T-helper 9 cell (primary cell): ENCODE measurements around the gene RCOR1.
"Not testable (repeated sequence)": the region's sequence is repeated elsewhere in the genome, so short reads cannot be mapped to it uniquely, and the experiment has no call there.

Experiments used
- DNase-seq: peaks from one replicate; pipeline ENCODE4 v3.0.0-alpha.2; 2020

Gene RCOR1

GRCh38 chr14:102757646-102758045, 165.2 kb downstream of the RCOR1 start:
- DNase-seq: no peak

GRCh38 chr14:102758087-102758486, 165.6 kb downstream of the RCOR1 start:
- DNase-seq: no peak

GRCh38 chr14:102759456-102760187, 167.2 kb downstream of the RCOR1 start:
- no peak for DNase-seq

- DNase-seq: no peak
Measured at GRCh38 chr14:102760496-102761193, 168.2 kb downstream of the RCOR1 start.

GRCh38 chr14:102761206-102761605, 168.8 kb downstream of the RCOR1 start:
- DNase-seq: no peak

- DNase-seq: no peak
Measured at GRCh38 chr14:102764220-102764671, 171.8 kb downstream of the RCOR1 start.

GRCh38 chr14:102765770-102766169, 173.3 kb downstream of the RCOR1 start:
- DNase-seq: not testable (repeated sequence)

GRCh38 chr14:102768223-102769048, 176.0 kb downstream of the RCOR1 start:
- DNase-seq: no peak

DNA sequence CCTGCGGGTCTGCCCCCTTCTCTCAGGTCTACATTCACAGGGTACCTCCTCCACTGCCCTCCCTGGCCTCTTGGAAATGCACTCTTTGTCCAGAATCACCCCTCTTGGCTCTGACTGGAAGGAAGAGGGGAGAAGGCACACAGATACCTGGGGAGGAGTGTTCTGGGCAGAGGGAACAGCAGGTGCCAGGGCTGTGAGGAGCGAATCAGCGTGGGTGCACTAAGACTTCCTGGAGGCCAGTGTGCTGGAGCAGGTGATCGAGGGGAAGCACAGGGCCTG, 176.5 kb downstream of the RCOR1 start:
- DNase-seq: no peak

DNA sequence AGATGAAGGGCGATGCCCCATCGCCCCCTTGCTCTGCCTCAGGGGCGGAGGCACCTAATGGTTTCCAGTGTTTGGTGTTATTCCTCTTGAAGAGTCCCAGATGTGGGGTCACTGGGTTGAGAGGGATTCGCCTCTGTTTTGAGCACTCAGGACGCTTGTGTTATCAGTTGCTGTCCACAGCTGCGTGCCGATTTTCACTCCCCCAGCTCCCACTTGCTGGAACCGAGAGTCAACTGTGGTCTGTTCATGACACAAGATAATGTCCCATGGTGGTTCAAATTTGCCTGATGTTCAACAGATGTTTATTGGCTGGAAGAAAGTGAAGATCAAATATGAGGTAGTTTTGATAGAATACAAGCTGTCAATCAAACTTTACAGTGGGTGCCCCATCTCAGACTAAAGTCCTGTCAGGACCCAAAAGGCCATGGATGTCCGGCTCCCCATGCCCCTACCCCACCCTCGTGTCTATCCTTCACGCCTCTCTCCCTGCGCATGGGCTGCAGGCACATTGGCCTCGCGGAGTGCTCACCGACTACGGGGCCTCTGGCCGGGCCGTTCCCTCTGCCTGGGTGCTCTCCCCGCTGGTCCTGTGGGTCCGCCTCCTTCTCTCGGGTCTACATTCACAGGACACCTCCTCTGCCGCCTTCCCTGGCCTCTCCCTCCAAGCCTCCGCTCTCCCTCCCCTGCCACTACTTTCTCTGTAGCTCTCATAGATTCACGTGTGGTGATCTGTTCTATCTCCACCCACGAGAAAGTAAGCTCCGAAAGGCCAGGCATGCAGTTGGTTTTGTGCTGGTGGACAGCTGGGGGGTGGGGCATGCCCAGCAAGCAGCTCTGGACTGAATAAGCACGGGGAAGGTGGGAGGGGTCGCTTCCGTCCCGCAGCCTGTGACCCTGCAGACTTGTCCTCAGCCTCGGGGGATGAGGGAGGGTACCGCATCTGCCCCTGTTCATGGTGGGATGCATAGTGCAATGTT, 178.0 kb downstream of the RCOR1 start:
- no peak for DNase-seq

DNA sequence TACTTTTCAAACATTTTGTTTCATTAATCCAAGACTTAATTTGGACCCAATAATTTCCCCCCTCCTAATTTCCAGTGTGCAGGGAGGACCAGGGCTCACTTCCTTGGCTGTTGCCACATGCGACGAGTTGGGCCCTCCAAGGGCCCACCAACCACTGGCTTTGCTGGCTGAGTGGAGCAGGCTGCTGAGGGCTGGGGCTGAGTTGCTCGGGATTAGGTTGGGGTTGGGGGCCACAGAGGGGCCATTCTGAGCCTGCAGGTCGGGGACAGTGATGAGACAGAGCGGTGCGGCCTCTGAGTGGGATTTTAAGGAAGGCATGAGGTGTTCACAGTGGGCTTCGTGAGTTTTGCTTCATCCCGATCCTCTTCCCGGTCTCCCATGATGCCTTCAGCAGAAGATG, 178.7 kb downstream of the RCOR1 start:
- DNase-seq: no peak

DNA sequence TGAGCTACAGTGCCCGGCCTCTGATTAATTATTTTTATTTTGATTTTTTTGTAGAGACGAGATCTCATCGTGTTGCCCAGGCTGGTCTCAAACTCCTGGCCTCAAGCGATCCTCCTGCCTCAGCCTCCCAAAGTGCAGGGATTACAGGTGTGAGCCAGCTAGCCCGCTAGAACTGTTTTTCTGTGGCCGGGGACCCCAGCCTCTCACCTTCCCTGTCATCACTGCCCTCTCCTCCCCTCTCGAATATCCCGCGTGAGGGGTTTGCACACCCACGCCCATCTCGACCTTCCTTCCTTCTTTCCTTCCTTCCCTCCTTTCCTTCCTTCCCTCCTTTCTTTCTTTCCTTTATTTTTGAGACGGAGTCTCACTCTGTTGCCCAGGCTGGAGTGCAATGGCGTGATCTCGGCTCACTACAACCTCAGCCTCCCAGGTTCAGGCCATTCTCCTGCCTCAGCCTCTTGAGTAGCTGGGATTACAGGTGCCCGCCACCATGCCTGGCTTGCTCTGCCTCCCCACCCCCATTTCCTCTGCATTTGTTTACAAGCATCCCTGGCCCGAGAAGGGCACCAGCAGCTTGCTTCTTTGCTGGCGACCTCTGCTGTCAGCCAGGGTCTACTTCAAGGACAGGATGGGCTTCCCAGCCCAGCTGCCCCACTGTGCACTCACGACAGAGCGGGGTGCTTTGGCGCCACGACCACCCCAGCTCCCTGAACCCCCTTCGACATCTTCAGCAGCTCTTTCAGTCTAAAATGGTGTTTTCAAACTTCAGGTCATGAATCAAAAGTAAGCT, 180.5 kb downstream of the RCOR1 start:
- DNase-seq: no peak

GRCh38 chr14:102774391-102775153, 182.1 kb downstream of the RCOR1 start:
- DNase-seq: peak; percentile 63

DNA sequence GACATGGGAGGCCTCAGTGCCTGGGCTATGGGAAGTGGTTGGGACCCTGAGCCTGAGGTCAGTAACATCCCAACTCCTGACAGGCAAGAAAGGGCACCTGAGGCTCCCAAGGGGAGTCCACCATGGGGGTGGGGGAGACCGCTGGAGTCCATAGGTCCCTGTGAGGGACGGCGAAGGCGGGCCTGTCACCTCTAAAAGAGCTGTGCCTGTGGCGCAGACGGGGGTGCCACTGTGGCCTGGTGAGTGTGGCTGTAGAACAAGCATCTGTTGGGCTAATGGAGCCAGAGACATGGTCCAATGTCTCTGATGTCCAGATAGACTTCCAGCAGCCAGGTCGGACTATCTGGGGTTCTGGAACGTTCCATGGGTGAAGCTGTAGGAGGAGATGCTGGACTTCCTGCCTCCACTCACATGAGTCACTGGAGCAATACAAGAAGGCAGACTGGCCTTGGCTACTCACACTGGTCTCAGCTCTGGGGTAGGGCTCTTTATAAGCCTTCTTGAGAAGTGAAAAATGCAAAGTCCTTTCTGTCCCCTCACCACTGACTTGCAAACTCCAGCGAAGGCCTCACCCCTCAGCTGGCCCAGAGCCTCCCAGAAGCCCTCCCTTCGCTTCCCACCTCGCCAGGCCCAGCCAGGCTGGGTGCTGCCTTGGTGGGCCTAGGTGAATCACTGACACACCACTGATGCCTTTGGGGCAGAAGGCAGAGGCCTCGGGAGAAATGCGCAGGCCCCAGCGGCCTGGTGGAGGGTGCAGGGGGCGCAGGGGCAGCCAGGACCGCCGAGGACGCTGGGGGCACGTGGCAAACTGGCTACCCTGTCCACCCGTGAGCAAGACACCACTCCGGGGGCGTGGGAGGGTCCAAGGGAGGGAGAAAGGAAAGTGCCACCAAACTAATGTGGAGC, 183.7 kb downstream of the RCOR1 start:
- DNase-seq: peak; percentile 4

GRCh38 chr14:102776761-102777710, 184.6 kb downstream of the RCOR1 start, which contains the start of gene TRAF3:
Gene TRAF3 (plus strand): TSS chr14:102777449. CDS start chr14:102870202, 92,753 bp downstream.
- DNase-seq: peak; percentile 83

DNA sequence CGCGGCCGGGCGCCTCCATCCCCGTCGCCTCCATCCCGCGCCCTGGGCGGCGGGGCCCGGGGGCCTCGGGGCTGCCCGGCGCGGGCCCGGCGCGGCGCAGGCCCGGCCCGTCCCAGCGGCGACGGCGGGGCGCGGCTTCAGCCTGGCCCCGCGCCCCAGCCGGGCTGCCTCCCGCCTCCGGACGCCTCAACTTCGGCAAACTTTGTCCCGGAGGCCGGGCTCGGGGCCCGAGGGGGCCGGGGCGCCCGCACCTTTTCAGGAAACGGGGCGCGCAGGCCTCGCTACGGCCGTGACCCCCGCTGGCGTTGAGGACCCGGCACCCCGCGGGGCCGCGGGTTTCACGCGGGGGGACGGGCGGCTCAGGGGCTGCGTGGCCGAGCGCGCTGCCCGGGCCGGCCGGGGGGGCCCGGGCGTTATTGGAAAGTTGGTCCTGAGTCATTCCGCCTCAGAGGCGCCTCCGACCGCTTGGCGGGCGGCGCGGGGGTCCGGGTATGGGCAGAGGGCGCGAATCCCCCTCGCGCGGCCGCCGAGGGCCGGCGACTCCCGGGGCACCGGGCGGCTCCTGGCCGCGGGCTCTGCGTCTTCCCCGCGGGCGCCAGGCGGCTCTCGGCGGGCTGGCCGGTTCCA, 185.4 kb downstream of the RCOR1 start:
- DNase-seq: peak; percentile 11

GRCh38 chr14:102778338-102779083, 186.1 kb downstream of the RCOR1 start:
- DNase-seq: no peak
